OCI-M2 (cell line): ENCODE data around the gene IMMT.

Source experiments
- DNase-seq: peaks from one replicate; lab custom pipeline; 2025; ENCODE audit not compliant: unreplicated experiment; lab: John Stamatoyannopoulos, UW

IMMT gene

DNA sequence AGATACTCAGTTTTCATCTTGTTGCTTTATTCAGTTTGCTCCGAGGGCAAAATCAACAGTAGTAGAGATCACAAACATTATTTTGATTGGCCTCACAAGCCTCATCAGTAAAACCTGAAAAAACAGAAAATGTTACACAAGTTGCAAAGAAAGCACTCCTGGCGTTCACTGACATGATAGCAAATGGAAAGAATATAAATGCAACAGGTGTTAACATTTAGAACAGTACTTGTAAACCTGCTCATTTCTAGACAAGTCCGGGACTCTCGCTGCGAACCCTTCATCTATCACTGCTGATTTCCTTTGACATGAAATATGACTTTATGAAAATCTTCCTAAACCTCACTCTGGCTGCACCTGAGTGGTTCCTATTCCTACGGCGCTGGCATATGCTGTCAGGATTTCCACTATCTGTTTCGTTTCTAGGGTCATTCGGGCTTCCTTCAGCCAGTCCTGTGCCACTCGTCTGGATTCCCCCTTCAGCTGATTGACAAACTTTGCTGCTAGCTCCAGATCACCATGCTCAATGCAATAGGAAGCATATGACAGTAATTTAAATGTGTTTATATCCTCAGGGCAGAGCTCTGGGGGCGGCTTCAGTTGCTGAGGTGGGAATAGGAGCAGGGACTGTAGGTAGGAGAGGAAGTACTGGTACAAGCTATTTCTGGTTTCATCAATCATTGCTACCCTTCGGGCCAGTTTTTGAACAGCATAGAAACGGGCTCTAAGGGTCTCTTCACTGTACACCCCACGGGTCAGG is 51.2 kb downstream of the IMMT start:
- DNase-seq, result no peak

DNA sequence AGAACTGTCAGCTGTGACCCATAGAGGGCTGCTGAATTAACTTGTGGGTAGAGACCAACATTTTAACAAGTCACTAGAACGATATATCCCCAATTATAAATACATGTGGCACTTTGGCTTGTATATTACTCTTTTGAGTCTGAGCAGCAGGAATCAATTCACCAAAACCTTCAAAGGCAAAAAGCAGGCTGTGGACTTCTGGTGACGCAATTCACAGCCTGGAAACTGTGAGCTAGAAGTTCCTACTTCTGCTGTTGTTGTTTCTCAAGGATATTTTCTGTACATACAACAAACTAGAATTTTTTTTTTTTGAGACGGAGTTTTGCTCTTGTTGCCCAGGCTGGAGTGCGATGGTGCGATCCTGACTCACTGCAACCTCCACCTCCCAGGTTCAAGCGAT is 52.0 kb downstream of the IMMT start:
- no peak for DNase-seq

DNA sequence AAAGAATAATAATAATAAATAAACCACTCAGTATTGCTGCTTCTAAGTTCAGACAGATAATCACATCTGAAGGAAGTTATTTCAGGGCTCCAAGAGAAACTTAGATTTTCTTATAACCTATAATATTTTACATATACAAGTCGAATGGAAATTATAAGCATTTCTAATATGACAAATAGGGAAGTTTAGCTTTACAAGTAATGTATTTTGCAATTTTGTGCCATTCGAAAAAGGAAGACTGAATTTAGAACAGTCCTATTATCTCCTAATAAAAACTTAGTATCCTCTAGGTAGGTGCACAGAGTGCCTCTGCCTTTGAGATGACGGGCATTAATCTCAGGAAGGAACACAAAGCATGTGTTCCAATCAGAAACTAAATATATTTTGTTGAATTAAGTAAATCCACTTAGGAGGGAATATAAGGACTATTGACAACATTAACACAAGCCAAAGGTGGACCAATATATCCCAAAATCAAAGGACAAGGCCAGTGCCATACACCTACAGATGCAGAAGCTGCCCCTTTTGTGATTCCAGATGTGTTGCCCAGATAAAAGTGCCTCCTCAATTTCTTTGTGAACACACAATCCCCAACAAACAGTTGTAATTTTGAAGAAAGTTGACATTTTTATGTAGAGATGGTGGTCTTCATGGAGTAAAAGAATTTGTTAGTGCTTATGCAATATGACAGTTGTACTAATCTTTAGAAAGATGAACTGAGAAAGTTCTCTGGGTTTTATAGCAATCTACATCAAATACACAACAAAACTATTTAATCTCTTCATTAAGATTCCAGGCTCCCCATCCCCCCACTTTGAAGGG is 52.6 kb downstream of the IMMT start:
- DNase-seq, result no peak

DNA sequence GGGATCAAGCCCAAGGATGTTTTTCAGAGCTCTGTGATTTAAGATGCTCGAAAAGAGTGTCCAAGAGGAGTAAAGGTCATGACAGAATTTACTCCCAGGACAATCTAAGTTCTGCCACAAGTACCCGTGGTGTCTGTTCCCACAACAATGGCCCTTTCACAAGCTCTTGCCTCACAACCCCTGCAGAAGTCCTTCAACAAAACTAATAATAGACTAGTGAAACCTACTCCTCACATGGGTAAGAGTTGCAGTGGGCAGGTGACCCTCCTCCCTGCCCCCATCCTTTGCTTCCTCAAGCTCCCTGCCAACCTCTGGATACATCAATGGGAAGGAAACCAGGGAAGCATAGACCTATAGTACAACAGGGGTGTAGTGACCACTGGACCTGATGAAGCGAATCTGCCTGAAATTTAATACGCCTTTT is 54.3 kb downstream of the IMMT start:
- DNase-seq, result no peak

DNA sequence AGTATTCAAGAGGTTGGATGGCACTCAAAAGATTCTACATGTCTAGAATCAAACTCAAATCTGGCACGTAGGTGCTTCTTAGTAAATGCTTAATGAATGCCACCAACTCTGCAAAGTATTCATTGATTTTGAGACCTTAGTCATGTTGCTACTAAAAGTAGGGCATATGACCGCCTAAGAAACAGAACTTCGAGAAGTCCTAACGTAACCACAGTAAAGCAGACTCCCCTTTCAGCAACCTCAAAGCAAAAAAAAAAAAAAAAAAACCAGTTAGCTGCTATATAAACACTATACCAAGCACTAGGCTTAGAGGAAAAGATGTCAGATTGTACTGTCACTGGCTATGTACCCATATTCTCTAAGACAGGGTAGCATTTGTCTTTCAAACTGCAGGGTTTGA is 55.3 kb downstream of the IMMT start:
- no peak for DNase-seq

DNA sequence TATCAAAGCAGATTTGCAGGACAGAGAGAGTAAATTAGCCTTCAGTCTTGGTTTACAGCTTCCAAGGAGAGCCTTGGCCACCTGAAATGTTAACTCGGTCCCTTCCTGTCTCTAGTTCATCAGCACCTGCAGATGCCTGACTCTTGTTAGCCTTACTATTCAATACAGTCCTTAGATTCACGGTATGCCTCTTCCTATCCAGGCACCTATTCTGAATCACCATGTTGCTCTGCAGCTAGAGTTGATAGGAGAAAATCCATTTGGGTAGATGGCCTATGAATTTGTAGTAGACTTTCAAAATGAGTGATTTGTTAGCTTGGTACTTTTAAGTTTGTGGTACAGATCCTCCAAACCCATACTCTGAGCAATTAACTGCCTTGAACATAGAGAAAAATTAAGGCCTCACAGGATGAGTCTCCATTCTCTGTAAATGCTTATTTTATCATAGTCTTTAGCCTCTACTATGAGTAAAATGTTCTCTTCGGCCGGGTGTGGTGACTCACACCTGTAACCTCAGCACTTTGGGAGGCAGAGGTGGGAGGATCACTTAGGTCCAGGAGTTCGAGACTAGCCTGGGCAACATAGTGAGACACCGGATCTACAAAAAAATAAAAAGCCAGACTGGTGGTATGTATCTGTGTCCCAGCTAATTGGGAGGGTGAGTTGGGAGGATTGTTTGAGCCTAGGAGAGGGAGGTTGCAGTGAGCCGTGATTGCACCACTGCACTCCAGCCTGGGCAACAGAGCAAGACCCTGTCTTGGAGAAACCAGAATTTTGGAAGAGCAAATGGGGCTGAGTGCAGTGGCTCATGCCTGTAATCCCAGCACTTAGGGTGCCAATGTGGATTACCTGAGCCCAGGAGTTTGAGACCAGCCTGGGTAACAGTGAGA is 56.3 kb downstream of the IMMT start:
- no peak for DNase-seq

DNA sequence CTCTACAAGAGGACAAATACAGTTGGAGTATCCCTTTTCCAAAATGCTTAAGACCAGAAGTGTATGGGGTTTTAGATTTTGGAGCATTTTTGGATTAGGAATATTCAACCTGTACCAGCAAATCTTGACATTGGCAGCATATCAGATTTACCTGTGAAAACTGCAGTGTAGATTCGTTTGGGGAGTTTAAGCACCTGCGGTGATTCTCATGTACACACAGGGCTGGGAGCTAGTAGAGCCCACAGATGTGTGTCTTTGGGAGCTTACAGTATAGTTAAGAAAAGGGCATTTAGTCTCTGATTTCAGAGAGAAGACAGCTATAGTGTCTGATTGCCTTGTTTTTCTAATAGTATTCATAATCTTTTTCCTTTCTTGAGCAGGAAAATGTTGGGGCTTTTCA is 59.1 kb downstream of the IMMT start:
- DNase-seq, result no peak

DNA sequence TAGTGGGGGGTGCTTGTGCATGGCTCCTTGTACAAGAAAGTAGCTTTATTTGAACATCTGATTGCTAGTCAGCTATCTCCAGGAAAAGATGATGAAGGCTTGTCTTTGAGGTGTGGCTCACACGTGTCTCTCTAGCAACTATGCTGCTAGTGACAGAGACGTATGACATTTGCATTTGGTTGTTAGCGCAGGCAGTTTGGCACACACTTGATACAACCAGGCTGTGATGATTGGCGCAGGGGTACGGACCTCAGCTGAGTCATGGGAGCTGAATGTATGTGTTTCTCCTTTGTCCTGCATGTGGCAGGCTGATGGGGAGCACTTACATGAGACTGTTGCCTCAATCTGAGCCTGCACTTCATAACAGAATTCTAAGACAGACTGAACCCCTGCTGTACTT is 59.6 kb downstream of the IMMT start:
- DNase-seq, result no peak

DNA sequence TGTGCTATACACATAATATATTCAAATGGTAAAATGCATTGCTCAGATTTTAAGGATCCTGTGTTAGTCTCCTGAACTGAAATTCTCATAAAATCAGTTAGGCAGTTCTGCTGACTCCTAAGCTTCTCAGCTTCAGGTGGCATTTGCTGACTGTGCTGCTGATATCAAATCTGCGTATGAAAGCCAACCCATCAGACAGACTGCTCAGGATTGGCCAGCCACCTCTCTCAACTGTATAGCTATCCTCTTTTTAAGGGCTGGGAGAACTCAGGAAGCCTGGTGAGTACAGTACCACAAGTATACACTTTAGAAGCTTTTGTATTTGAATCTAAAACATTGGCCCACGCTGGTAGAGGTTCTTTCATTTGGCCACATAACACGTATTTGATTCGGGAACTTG is 60.6 kb downstream of the IMMT start:
- no peak for DNase-seq

DNA sequence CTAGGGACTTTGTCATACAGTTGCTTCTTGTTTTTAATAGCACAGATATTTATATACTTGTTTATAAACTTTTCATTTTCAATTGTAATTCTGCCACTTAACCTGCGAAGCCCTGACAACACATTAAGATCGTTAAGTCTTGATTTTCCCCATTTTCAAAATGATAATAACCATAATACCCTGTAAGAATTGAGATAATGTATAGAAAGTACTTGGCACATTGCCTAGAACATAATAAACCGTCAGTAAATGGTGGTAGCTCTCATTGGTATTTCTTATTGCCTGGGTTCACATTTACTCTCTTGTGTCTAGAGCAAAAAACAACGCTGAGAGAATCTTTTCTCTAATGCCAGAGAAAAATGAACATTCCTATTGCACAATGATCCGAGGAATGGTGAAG is 70.6 kb downstream of the IMMT start:
- no peak for DNase-seq

DNA sequence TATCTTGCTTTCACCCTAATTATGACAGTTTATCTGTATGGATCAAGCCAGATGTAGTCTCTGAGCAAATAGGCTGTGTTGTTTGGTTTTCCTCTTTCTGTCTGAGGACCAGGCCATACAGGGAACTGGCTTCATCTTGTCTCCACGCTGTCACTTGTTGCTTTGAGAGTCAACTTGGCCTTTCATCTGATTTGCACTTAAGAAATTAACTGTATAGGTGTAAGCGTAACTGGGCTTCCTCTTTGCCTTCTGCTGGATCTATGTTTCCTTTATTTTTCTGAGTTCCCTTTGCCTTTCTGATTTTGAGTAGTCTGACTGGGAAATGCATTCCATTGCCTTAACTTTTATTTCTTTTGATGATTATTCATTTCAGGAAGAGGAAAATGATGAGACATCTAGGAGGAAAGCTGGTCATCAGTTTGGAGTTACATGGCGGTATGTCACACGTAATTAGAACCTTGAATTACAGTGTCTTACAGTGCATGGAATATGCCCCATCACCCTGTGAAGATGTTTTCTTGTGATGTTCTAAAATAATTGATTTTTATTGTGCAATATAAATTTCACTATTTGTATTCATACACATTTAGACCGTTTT is 71.8 kb downstream of the IMMT start:
- DNase-seq, result no peak

DNA sequence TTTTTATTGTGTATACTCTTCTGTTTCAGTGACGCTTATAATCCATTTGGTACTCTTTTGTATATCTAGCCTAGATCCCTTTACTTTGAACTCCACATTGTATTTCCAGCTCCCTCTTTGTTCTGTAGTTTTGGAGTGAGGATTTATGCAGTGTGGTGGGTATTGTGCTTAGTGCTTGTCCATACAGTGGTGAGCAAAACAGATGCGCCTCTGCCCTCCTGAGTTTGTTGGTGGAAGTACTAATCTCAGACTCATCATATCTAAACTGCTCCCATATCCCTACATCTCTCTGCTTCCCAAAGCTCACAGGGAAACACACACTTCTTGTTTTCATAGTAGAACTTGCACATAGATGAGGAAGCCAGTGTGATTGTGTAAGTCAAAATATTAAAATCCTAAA is 77.1 kb downstream of the IMMT start:
- DNase-seq, result no peak

DNA sequence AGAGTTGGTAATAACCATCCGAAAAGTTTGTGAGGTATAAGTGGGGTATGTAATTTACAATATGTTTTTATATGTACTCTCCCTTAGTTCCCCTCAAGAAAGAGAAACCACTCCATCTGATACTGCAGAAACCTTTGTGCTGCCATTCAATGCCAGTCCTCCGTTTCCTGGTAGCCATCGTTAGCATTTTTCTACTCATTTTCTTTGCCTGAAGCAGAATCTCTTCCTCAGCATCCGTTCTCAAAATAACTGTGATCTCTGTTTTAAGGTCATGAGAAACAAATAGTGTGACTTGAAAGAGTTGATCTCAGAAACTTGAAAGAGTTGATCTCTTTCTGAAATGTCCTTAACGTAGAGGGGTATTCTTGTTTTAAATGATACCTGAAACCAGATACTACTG is 88.2 kb downstream of the IMMT start:
- DNase-seq, result no peak

DNA sequence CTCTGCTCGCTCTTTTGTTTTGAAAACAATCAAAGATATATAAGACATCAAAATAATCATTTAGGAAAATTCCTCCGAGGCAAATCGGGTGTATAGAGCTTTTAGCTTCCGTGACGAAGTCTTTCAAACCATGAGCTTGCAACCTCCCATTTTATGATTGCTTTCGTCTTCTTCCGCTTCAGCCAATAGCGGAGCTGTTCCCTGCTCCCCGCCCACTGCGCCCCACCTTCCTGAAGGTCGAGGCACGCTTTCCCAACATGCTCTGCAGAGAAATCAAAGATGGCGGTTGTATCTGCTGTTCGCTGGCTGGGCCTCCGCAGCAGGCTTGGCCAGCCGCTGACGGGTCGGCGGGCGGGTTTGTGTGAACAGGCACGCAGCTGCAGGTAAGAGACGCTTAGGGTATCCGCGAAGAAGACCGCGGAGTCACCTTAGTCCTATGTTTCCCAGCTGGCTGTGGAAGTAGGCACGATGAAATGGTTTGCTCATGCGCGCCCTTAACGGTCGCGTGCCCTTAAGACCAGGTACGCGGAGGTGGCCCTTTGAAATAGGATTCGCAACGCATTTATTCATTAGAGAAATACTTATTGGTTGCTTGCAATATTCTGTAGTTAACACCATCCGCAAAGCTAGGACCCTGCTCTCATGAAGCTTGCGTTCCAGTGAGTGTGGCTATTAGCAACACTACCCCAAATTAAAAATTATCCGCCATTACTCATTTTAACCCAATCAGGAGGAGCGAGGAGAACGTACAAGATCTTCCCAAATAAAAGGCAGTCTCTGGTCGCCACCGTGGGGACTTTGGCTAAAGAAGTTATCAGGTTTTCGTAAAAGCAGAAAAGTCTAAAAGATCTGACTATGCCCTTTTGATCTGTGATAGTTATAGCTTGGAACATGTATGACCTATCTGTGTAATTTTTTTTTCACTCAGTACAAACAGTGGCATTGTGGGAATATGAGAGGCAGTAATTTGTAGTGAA is 89.0 kb downstream of the IMMT start, which contains the start of gene PTCD3:
Gene PTCD3, plus strand, starts transcription at position 267 of the 977 bp plus-strand sequence. Its CDS starts 13 bp downstream, at position 280.
- peak; percentile 81 for DNase-seq

DNA sequence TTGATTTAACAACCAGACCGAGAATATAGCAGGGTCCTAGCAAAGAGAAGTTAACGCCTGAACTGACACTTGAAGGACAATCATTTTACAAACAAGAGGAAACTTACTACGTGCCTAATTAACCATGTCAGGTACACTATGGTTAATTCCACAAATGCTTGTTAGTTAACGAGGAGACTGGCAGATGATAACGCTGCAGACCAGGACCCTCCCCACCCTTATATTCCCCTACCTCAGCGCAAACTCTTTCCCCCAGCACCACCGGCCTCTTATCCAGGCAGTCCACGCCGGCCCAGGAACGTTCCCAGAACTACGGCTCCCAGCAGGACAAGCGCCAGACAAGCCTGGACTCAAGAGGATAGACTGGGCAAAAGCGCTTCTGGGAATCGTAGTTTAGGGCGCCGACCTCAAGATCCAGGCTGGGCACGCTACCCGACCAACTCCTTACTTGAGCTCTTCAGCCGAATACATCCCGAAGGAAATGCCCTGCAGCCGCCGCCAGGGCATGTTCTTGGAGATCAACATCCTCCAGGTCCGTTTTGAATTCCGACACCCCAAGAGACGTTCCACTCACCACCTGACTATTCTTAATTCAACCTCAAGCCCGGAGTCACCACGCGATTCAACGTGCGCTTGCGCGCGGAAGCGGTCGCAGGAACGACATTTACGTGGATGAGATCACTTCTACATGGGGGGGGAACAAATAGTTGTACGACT is 89.9 kb downstream of the IMMT start, which contains the start of gene POLR1A:
Gene POLR1A, minus strand, starts transcription at position 635 of the 717 bp plus-strand sequence. Its CDS starts 110 bp downstream, at position 525.
- peak; percentile 81 for DNase-seq

DNA sequence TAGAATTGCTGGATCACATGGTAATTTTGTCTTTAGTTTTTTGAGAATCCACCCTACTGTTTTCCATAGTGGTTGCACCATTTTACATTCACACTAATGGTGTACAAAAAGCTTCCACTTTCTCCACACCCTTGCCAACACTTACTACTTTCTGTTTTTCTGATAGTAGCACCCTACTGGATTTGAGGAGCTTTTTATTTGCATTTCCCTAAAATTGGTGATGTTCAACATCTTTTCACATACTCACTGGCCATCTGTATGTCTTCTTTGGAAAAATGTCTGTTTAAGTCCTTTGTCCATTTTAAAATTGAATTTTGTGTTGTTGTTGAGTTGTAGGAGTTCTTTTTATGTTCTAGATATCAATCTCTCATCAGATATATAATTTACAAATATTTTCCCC is 93.1 kb downstream of the IMMT start:
- no peak for DNase-seq

DNA sequence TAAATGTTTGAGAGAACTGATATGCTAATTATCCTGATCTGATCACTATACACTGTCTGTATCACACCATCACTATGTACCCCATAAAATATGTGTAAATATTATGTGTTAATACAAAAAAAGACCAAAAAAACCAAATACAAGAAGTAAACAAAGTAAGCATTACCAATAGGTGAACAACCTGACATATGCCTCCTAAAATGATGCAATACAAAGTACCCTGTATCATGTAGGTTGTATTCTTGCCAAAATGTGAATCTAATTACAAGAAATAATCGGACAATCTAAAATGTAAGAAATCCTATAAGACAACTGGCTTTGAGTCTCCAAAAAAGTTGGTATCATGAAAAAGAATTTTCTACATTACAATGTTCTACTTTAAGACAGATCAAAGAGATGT is 97.3 kb downstream of the IMMT start:
- no peak for DNase-seq

DNA sequence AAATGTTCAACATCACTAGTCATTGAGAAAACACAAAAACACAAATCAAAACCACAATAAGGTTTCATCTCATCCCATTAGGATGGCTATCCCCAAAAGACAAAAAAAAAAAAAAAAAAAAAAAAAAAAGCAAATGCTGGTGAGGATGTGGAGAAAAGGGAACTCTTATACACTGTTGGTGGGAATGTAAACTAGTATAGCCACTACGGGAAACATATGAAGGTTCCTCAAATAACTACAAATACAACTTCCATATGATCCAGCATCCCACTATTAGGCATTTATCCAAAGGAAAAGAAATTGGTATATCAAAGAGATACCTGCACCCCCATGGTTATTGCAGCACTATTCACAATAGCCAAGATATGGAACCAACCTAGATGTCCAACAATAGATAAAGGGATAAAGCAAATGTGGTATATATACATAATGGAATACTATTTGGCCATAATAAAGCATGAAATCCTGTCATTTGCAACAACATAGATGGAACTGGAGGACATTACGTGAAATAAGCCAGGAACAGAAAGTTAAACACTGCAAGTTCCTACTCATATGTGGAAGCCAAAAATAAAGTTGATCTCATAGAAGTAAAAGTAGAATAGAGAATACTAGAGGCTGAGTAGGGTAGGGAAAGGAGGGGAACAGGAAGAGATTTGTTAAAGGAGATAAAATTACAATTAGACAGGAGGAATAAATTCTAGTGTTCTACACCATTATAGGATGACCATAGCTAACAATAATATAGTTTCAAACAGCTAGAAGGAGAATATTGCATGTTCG is 98.0 kb downstream of the IMMT start:
- DNase-seq, result no peak
